ENCODE results near the gene ZCWPW2.

DNA sequence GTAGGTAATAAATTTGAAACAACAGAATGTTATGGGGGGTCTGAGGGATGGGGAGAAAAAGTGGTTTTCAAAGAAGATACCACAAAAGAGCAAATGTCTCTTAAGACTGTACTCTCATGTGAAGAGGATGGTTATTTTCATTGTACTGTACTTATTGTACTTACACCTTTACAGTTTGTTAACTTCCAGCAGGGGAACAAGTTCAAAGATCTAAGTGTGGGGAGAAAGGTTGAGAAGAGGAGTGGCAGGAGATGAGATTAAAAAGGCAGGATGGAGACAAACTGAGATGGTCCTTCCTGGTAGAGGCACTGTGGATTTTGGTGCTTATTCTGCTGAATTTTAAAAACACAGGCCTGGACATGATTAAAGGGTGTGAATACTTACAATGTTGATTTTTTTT is 5.4 kb upstream of the ZCWPW2 start:
- TF ChIP-seq, protein P1, sequence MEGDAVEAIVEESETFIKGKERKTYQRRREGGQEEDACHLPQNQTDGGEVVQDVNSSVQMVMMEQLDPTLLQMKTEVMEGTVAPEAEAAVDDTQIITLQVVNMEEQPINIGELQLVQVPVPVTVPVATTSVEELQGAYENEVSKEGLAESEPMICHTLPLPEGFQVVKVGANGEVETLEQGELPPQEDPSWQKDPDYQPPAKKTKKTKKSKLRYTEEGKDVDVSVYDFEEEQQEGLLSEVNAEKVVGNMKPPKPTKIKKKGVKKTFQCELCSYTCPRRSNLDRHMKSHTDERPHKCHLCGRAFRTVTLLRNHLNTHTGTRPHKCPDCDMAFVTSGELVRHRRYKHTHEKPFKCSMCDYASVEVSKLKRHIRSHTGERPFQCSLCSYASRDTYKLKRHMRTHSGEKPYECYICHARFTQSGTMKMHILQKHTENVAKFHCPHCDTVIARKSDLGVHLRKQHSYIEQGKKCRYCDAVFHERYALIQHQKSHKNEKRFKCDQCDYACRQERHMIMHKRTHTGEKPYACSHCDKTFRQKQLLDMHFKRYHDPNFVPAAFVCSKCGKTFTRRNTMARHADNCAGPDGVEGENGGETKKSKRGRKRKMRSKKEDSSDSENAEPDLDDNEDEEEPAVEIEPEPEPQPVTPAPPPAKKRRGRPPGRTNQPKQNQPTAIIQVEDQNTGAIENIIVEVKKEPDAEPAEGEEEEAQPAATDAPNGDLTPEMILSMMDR (conservative IDR thresholded peaks at IDR 0.05; ENCODE audit: low read depth, low read length) = no peak
- TF ChIP-seq RFX5 (IDR thresholded peaks at IDR 0.05; ENCODE audit: low read depth, low read length) (no peak), MAFK (IDR thresholded peaks at IDR 0.05; ENCODE audit: low read depth, low read length) (no peak), POLR2A (IDR thresholded peaks at IDR 0.05; ENCODE audit: low read depth, low read length) (no peak), RAD21 (IDR thresholded peaks at IDR 0.05; ENCODE audit: low read length) (no peak), SMC3 (IDR thresholded peaks at IDR 0.05; ENCODE audit: low read depth, low read length) (no peak), FOS (IDR thresholded peaks at IDR 0.05; ENCODE audit: low read depth, low read length) (no peak), RCOR1 (IDR thresholded peaks at IDR 0.05; ENCODE audit: insufficient replicate concordance, low read length) (no peak), BHLHE40 (IDR thresholded peaks at IDR 0.05; ENCODE audit: low read depth, low read length) (no peak), MXI1 (IDR thresholded peaks at IDR 0.05; ENCODE audit: borderline replicate concordance, low read depth, low read length) (no peak)
- TF ChIP-seq, protein P2, sequence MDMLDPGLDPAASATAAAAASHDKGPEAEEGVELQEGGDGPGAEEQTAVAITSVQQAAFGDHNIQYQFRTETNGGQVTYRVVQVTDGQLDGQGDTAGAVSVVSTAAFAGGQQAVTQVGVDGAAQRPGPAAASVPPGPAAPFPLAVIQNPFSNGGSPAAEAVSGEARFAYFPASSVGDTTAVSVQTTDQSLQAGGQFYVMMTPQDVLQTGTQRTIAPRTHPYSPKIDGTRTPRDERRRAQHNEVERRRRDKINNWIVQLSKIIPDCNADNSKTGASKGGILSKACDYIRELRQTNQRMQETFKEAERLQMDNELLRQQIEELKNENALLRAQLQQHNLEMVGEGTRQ (IDR thresholded peaks at IDR 0.05; ENCODE audit: low read depth, low read length) = no peak

Data from IMR-90 (cell line).